Smooth muscle cell of the brain vasculature (primary cell): ENCODE measurements around the gene RTL1.

Source experiments
- DNase-seq: peaks from one replicate; pipeline ENCODE4 v3.0.0-alpha.2; 2012; ENCODE audit warnings: low read depth, low spot score

Gene RTL1

DNA sequence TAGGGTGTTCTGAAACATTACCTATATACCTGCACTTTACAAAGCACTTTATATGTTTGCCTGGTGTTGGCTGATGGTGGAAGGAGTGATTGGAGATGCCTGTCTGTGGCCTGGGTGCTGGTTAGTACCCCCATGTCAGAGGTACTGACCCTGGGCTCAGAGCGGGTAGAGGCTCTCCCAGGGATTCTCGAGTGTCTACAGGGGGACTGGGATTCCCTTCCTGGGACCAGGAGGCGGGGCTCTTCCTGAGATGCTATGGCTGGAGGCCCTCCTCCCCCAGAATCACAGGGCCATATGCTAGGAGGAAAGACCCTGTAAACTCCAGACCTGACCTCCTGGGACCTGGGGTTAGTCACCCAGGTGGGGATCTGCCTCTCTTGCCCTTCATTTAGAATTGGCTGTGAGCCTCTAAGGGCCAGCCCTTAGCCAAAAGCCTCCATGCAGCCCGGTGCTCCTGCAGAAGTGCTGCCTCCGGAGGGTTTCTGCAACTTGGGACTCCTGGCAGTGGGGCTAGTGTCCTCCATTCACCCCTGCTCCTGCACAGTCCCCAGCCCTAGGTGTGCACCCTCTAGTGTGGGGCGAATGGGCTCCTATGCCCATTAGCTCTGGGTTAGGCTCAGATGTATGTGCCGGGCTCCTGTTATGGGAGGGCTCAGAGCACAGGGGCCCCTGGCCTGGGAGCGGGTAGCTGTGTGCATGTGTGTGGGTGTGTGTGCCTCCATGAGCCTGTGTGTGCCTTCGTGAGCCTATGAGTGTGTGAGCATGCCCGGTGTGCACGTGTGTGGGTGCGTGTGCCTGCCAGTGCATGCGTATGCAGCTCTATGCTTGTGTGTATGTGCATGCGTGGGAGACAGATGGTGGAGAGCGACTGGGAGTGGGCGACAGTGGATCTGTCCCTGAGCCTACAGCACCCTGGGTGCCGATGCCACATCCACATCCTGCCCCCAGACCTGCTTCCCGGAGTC is 36.6 kb downstream of the RTL1 start:
- no peak for DNase-seq

GRCh38 chr14:100865682-100866591 is 37.6 kb downstream of the RTL1 start:
- DNase-seq: no peak

DNA sequence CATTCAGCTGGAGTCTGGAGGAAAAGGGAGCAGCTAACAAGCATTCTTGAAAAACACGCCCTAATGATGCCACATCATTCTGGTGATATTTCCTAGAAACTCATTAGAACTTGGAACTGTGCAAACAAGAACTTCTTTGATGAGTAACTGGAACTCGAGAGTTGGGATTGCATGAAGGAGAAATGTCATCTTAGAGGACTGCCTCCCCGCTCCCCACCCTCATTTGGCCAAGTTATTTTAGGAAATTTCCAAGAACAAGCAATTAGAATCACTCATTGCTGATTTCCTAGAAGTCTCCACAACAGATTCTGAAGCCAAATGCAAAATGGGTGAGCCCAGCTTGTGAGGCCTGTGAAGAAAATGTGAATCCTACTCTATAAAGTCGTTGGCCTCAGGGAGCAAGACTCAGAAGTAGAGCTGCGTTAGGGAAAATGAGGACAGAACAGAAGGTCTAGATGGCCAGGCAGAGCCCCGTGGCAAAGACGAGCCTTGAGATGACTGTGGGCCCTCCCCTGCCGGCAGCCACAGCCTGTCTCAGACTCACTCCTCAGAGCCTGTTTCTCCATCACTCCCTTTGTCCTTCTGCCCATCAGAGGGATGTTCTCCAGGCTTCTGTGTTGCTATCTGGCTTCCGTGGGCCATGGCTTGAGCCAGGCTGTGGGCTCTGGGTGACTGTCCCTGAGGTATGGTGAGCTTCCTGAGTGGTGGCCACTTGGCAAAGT is 38.4 kb downstream of the RTL1 start:
- no peak for DNase-seq

GRCh38 chr14:100864206-100864605 is 39.3 kb downstream of the RTL1 start:
- DNase-seq: no peak

GRCh38 chr14:100862793-100863192 is 40.7 kb downstream of the RTL1 start:
- DNase-seq: no peak

GRCh38 chr14:100862277-100862676 is 41.2 kb downstream of the RTL1 start:
- DNase-seq: no peak

DNA sequence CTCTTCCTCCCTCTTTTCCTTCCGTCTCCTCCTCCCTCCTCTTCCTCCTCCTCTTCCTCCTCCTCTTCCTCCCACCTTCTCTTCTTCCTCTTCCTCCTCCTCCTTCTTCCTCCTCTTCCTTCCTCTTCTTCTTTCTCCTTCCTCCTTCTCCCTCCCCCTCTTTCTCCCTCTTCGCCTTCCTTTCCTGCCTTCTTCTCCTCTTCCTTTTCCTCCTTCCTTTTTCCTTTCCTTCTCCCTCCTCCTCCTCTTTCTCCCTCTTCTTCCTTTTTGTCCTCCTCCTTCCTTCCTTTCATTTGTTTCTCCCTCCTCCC is 41.6 kb downstream of the RTL1 start:
- no peak for DNase-seq

DNA sequence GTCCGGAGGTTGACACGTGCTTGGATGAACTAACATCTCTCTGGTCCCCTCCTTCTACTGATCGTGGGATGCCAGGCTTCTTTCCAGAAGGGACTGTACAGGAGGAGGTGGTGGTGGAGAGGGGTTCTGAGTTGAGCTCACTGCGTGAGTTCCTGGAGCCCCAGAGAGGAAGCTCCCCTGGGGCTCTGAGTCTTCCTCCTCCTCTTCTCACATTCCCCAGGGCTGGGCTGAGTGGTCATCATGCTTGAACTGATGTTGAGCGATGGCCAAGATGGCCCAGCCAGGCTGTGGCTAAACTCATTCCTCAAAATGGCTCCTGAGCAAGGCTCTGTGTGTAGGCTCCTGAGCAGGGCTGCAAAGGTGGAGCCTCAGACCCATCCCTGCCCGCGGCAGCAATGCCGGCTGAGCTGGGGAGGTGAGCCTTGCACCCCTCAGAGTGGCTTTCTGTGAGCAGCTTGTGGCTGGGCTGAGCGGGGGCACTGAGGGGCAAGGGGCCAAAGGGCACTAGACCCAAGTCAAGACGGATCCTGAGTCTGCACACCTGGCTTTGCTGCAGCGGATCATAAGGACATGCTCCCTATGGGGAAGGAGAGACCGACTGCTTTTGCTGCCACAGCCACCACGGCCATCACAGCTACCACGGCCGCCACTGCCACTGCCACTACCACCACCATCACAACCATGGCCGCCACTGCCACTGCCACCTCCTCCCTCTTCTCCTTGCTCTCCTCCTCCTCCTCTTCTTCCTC is 42.2 kb downstream of the RTL1 start:
- DNase-seq: no peak

DNA sequence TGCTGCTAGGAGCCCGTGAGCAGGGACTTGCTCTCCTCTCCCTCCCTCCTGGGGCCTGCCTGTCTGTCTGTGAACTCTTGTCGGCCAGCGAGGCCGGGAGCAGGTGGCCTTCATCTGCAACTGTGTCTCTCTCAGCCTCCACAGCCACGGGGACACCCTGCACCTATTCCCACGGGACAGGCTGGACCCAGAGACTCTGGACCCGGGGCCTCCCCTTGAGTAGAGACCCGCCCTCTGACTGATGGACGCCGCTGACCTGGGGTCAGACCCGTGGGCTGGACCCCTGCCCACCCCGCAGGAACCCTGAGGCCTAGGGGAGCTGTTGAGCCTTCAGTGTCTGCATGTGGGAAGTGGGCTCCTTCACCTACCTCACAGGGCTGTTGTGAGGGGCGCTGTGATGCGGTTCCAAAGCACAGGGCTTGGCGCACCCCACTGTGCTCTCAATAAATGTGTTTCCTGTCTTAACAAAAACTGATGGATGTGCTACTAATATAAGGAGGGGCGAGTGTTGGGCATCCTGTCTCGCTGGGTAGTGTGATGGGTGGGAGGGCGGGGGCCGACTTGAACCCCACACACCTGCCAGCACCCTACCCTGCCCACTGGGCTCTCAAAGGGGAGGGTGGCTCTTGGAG is 42.9 kb downstream of the RTL1 start:
- DNase-seq: no peak

DNA sequence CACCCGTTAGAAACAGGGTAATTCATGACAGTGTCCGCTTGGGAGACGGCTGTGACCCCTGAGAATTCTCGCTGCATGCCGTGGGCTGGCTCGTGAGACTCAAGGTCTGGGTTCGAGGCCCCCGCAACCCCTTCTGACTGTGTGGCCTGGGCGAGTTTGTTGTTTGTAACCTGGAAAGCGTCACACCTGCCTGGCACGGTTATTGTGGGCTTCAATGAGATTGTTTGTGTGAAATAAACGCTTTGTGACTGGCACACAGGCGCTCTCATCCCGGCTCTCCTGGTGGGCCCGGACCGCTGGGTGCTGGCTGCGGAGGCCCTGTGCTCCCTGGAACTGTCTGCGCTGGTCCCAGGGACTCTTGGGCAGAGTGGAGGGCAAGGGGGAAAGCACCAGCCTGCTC is 43.7 kb downstream of the RTL1 start:
- DNase-seq: no peak

- DNase-seq: no peak
Measured at GRCh38 chr14:100858838-100859220, 44.7 kb downstream of the RTL1 start.

- DNase-seq: no peak
Measured at GRCh38 chr14:100857923-100858837, 45.3 kb downstream of the RTL1 start.

DNA sequence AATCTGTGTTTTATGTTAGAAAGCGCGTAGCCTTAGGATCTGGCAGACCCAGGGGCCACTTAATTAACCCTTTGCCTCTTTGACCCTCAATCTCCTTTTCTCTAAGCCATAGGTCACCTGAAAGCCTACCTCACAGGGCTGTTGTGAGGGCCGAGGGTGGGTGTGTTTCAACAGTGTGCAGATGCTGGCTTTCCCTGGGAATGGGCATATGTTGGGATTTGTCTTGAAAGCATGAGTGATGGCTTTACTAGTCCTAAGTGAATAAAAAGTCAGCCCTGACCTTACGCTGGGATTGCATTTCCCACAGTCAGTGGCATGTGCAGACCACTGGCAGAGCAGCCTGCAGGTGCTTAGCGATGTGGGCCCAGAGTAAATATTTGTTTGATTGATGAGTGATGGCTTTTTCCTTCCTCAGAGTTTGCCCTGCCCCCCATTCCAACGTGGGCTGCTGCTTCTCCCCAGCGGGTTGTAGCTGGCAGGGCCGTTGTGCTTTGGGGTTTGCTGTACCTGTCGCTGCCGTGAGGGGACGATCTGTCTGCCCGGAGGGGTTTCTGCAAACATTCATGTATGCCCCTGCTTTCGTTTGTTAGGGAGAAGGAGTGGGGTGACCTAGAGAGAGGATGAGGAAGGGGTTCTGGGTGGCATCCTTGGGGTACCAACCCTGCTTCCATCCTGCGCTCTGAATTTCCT is 46.1 kb downstream of the RTL1 start:
- no peak for DNase-seq

DNA sequence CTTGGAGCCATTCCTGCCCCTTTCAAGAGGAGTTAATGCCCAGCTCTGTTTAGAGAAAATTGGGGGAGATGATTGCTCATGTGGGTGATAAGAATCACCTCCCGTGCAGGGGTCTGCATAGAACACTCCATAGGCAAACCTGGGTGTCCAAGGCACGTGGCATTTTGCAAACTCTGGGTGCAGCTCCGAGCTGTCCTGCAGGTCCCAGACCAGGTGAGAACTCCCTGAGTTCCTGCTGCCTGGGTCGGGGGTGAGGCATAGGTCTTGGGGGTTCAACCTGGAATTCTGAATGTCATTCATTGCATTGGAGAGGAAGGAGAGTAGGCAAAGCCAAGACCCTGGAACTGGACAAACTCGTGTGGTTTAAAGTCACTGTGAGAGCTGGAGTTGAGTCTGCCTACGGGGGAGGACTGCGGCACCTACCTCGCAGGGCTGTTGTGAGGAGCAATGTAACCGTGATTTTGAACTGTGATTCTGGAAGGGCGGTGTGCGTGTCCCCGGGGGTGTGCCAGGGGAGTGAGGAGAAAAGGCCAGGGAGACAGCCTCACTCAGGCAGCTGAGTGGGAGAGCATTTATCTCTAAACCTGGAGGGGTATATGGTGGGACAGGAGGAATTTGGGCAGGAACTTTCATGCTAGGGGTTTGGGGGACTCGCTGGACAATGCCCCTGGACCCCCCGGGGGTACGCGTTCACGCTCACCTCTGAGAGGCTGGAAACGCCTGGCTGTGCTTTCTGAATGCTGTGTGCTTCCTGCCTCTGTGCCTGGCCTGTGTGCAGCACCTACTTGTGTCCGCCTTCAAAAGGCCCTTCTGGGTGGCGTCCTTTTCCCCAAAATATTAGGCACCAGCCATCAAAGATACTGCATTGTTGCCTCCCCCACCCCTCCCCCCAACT is 47.2 kb downstream of the RTL1 start:
- DNase-seq: no peak

DNA sequence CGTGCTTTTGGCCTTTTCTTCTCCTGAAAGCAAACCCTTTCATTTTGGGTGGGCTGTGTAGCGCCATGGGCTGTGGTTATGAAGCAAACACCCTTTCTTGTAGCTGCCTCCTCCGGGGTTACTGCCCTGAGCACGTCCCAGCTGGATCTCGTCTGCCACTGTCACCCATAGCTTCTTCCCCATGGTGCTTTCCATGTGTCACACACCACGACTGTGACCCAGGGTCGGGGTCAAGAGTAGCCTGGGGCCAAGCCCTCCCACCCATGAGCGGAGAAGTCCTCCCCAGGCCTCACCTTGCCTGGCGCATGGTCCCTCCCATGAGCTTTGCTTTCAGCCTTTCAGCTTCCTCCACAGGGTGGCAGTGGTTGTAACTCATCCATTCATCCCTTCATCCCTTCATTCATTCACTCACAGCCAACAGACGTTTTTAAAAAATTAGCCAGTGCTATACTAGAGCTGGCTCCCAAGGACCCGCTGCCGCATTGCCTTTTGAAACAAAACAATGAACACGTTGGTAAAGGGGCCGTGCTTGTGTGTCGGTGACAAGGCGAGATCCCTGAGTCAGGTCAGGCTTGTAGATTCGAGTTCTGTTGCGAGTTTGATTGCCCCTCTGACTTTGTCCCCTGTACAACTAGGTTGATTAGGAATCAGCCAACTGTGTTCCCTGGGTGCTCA is 48.1 kb downstream of the RTL1 start:
- DNase-seq: no peak

DNA sequence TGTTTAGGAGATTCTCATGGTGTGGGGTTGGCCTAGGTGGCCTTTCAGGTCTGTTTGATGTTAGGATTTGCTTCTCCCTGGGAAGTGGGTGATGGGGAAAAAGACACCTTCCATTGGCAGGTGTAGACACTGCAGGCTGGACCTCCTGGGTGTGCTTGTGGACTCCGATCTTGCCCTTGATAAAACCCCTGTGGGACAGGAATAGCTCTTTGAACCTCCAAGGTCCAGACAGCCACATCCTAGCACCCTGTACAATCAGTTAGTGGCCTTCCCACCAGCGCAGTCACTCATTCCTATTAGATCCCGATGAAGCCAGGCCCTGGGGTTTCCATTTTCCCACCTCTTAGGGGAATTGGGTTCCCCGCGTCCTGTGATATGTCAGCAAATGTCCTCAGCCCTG is 49.1 kb downstream of the RTL1 start:
- DNase-seq: no peak

DNA sequence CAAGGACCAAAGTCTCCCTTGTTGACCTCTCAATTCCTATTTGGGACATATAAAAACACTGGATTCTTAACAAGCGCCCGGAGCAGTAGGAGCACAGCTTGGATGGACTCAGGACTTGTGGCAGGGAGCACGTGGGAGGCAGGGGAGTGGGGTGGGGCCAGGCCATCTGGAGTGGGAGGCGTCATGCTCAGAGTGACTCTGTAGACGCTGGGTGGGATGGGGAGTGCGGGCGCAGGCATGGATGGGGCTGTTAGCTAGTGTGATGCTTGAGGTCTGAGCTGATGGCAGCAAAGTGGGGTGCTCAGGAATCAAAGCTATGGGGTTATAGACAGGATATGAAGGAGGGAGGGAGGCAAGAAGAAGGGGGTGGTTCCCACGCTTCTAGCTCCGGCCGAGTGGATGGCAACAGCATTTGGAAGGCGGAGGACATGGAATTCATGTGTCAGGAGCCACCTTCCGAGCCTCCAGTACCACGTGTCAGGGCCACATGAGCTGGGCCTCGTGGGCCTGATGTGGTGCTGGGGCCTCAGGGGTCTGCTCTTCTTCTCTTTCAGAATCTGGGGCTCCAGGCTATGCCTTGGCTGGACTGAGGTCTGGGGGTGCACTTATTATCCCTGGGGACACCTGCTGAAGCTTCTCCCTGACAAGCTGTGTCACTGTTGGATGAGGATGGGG is 51.4 kb downstream of the RTL1 start:
- DNase-seq: no peak
